HCT116 (cell line): ENCODE data around the gene SMIM41. TPM values are rescaled to one million over a fixed set of nuclear protein-coding genes. Genes with fewer than 3 reads are reported as not detected.

ENCODE experiments used
- ATAC-seq: fragments of 200-7000 bp; cut with Tn5 transposase; 2 replicates; pipeline ENCODE4 v1.9.1; 2020; ENCODE audit warnings: mild to moderate bottlenecking, moderate library complexity
- BruUV-seq: library from RNA; stranded (reverse); fragments of 400-500 nt; replicated peaks from 2 replicates; lab custom pipeline; 2021; lab: Mats Ljungman, UMichigan
- CTCF ChIA-PET: fragments of 300-600 bp; sonication (Branson Sonifier 250); formaldehyde crosslinking; loops from one replicate; lab custom pipeline; 2021; ENCODE audit warnings: antibody characterized with exemption; lab: Charles Lee
- POLR2A ChIA-PET: fragments of 300-600, 350-600 bp; sonication (Branson Sonifier 250); formaldehyde crosslinking; loops from one replicate; lab custom pipeline; 2021; ENCODE audit warnings: antibody characterized with exemption; lab: Charles Lee
- RAD21 ChIA-PET, 2 experiments: fragments of 300-600 bp; sonication (Branson Sonifier 250); formaldehyde crosslinking; loops; one replicate each; lab custom pipeline; 2023; ENCODE audit warnings: low total read pairs in 2 of 2; ENCODE audit not compliant: uncharacterized antibody in 2 of 2, unreplicated experiment in 2 of 2, low non-redundant PET in 1 of 2; lab: Charles Lee
- DNase-seq: peaks from one replicate; pipeline ENCODE4 v3.0.0-alpha.2; 2010; ENCODE audit warnings: low read depth, low spot score
- H2AFZ ChIP-seq: fragments of 200-600 bp; shearing (Covaris generic), sonication (generic); 2 replicates; pipeline ENCODE4 v1.6.1; 2017; ENCODE audit warnings: low read depth, mixed run types, mixed read lengths, antibody characterized with exemption, low read length; ENCODE audit not compliant: poor library complexity, severe bottlenecking
- H3K27ac ChIP-seq: 2 replicates; pipeline ENCODE4 v1.5.1; 2012; ENCODE audit warnings: low read depth, low read length
- H3K27me3 ChIP-seq: fragments of 200-600 bp; sonication (generic); 2 replicates; pipeline ENCODE4 v1.6.1; 2016; ENCODE audit warnings: mixed run types, low read length, mixed read lengths; ENCODE audit not compliant: insufficient read depth
- H3K36me3 ChIP-seq, 2 experiments: fragments of 200-500 bp in 1 of 2; fragments of 200-600 bp in 1 of 2; sonication (Bioruptor generic) in 1 of 2; sonication (generic) in 1 of 2; 2 replicates each; pipeline versions ENCODE4 v1.5.1 to v1.6.1; 2014 to 2016; ENCODE audit warnings: low read length in 2 of 2, inconsistent platforms in 1 of 2, mixed read lengths in 1 of 2, mixed run types in 1 of 2; ENCODE audit not compliant: insufficient read depth in 2 of 2, control insufficient read depth in 1 of 2
- H3K4me1 ChIP-seq, 2 experiments: fragments of 200-600 bp in 1 of 2; sonication (generic) in 1 of 2; 2 replicates each; pipeline versions ENCODE4 v1.5.1 to v1.6.1; 2012 to 2017; ENCODE audit warnings: low read length in 2 of 2, inconsistent platforms in 1 of 2, mild to moderate bottlenecking in 1 of 2, mixed read lengths in 1 of 2, mixed run types in 1 of 2, moderate library complexity in 1 of 2; ENCODE audit not compliant: insufficient read depth in 2 of 2, control insufficient read depth in 1 of 2
- H3K4me2 ChIP-seq: fragments of 200-600 bp; sonication (generic); 2 replicates; pipeline ENCODE4 v1.6.1; 2017; ENCODE audit warnings: mixed run types, low read length, mixed read lengths
- H3K4me3 ChIP-seq, 2 experiments: fragments of 200-600 bp in 1 of 2; sonication (generic) in 1 of 2; replicated peaks in 1 of 2; 2 replicates each; pipeline ENCODE4 v1.5.1; 2011 to 2016; ENCODE audit warnings: low read length in 2 of 2, control low read depth in 1 of 2, low read depth in 1 of 2, mild to moderate bottlenecking in 1 of 2, mixed read lengths in 1 of 2, mixed run types in 1 of 2
- H3K79me2 ChIP-seq: fragments of 200-600 bp; sonication (generic); 2 replicates; pipeline ENCODE4 v1.6.1; 2017; ENCODE audit warnings: mild to moderate bottlenecking, mixed run types, low read length, moderate library complexity, mixed read lengths; ENCODE audit not compliant: insufficient read depth
- H3K9ac ChIP-seq: fragments of 200-600 bp; sonication (generic); 2 replicates; pipeline ENCODE4 v1.6.1; 2016; ENCODE audit warnings: low read length, mixed read lengths
- H3K9me2 ChIP-seq: fragments of 200-600 bp; sonication (generic), shearing (Covaris generic); 2 replicates; pipeline ENCODE4 v1.6.1; 2017; ENCODE audit warnings: mixed run types, mild to moderate bottlenecking, moderate library complexity; ENCODE audit not compliant: insufficient read depth
- H3K9me3 ChIP-seq, 2 experiments: fragments of 200-500 bp in 1 of 2; fragments of 200-600 bp in 1 of 2; sonication (Bioruptor generic) in 1 of 2; sonication (generic) in 1 of 2; 2 replicates each; pipeline ENCODE4 v1.6.1; 2014 to 2017; ENCODE audit warnings: low read length in 2 of 2, mixed read lengths in 2 of 2, inconsistent platforms in 1 of 2, low read depth in 1 of 2, mild to moderate bottlenecking in 1 of 2, mixed run types in 1 of 2, moderate library complexity in 1 of 2; ENCODE audit not compliant: control insufficient read depth in 1 of 2, insufficient read depth in 1 of 2
- H4K20me1 ChIP-seq: fragments of 200-600 bp; sonication (generic), shearing (Covaris generic); 2 replicates; pipeline ENCODE4 v1.6.1; 2017; ENCODE audit warnings: mixed run types, mild to moderate bottlenecking, moderate library complexity; ENCODE audit not compliant: insufficient read depth
- CBX3 ChIP-seq: IDR thresholded peaks from 2 replicates; pipeline ENCODE4 v1.6.1; 2012; ENCODE audit warnings: low read depth
- CEBPB ChIP-seq: IDR thresholded peaks from 2 replicates; pipeline ENCODE4 v1.6.1; 2012; ENCODE audit warnings: low read depth
- EGR1 ChIP-seq: IDR thresholded peaks from 2 replicates; pipeline ENCODE4 v1.6.1; 2012; ENCODE audit warnings: low read depth
- EZH2phosphoT487 ChIP-seq: fragments of 200-600 bp; IDR thresholded peaks from 2 replicates; pipeline ENCODE4 v1.6.1; 2018; ENCODE audit warnings: antibody characterized with exemption, borderline replicate concordance
- TCF7L2 ChIP-seq: IDR thresholded peaks from 2 replicates; pipeline ENCODE4 v1.7.0; 2011; ENCODE audit warnings: borderline replicate concordance, inconsistent platforms; ENCODE audit not compliant: insufficient read depth, insufficient read length; ENCODE audit errors: extremely low read depth
- intact Hi-C: fragments of 100-400 bp; cut with micrococcal nuclease; formaldehyde crosslinking; loops from 2 replicates; pipeline ENCODE4 v1.10.0; 2022
- total RNA-seq: library from RNA; stranded (reverse); gene quantifications from one replicate; pipeline ENCODE4 v1.2.1, GENCODE V29; 2021; ENCODE audit not compliant: unreplicated experiment
- TF ChIP-seq, protein P1 (sequence below): IDR thresholded peaks from 2 replicates; pipeline ENCODE4 v1.6.1; 2011; ENCODE audit warnings: mild to moderate bottlenecking, low read length, moderate library complexity; ENCODE audit not compliant: insufficient replicate concordance; ENCODE audit errors: extremely low read depth
- TF ChIP-seq, protein P2 (sequence below): IDR thresholded peaks from 2 replicates; pipeline ENCODE4 v1.6.1; 2012; ENCODE audit warnings: low read depth
- TF ChIP-seq, protein P3 (sequence below), 3 experiments: fragments of 200-600 bp in 1 of 3; sonication (generic) in 1 of 3; IDR thresholded peaks in 2 of 3; conservative IDR thresholded peaks in 1 of 3; 2 replicates each; pipeline ENCODE4 v1.5.1; 2012 to 2017; ENCODE audit warnings: low read depth in 2 of 3, low read length in 2 of 3, antibody characterized with exemption in 1 of 3, borderline replicate concordance in 1 of 3, control low read depth in 1 of 3, mild to moderate bottlenecking in 1 of 3, mixed read lengths in 1 of 3, mixed run types in 1 of 3, moderate library complexity in 1 of 3; ENCODE audit not compliant: insufficient read depth in 1 of 3

SMIM41 gene
- total RNA-seq, 1 experiment from 2014 or later = not detected

DNA sequence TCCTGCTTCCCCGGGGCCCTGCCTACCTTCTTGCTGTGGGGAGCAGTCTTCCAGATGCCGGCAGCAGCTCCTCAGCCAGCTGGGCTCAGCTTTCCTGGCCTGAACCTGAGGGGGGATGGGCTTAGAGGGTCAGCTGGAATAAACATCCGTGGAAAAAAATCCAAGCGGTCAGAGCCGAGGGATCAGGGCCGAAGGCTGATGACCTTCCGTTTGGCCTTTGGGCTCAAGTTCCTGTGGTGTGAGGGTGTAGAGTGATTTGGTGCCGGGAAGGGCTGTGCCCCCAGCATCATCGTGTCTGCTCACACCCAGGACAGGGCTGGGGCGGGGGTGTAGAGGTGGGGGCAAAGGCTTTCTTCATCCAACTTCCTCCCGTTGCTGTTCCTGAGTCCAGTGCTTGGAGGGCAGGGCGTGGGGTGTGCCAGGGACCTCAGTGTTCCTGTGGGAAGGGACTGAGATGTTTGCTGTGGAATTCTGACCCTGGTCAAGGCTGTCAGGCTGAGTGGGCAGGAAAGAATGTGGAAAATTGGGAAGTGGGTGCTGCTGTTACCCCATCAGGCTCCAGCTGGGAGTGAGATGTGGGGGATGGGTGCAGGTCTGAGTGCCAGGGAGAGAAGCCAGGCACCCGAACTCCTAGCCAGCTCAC lies 2.6 kb downstream of the SMIM41 start:
- H3K4me2 ChIP-seq = no peak overlapping the region

More for the DNA sequence above, 2.6 kb downstream of the SMIM41 start:
- H3K79me2 ChIP-seq = no peaks in the 10 kb centered on the region
- no peak overlapping the region for H3K9ac ChIP-seq
- H3K9me2 ChIP-seq = no peaks in the 10 kb centered on the region
- BruUV-seq = no TSS peak
- TF ChIP-seq, protein P1, sequence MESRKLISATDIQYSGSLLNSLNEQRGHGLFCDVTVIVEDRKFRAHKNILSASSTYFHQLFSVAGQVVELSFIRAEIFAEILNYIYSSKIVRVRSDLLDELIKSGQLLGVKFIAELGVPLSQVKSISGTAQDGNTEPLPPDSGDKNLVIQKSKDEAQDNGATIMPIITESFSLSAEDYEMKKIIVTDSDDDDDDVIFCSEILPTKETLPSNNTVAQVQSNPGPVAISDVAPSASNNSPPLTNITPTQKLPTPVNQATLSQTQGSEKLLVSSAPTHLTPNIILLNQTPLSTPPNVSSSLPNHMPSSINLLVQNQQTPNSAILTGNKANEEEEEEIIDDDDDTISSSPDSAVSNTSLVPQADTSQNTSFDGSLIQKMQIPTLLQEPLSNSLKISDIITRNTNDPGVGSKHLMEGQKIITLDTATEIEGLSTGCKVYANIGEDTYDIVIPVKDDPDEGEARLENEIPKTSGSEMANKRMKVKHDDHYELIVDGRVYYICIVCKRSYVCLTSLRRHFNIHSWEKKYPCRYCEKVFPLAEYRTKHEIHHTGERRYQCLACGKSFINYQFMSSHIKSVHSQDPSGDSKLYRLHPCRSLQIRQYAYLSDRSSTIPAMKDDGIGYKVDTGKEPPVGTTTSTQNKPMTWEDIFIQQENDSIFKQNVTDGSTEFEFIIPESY = no peak
- TF ChIP-seq, protein P2, sequence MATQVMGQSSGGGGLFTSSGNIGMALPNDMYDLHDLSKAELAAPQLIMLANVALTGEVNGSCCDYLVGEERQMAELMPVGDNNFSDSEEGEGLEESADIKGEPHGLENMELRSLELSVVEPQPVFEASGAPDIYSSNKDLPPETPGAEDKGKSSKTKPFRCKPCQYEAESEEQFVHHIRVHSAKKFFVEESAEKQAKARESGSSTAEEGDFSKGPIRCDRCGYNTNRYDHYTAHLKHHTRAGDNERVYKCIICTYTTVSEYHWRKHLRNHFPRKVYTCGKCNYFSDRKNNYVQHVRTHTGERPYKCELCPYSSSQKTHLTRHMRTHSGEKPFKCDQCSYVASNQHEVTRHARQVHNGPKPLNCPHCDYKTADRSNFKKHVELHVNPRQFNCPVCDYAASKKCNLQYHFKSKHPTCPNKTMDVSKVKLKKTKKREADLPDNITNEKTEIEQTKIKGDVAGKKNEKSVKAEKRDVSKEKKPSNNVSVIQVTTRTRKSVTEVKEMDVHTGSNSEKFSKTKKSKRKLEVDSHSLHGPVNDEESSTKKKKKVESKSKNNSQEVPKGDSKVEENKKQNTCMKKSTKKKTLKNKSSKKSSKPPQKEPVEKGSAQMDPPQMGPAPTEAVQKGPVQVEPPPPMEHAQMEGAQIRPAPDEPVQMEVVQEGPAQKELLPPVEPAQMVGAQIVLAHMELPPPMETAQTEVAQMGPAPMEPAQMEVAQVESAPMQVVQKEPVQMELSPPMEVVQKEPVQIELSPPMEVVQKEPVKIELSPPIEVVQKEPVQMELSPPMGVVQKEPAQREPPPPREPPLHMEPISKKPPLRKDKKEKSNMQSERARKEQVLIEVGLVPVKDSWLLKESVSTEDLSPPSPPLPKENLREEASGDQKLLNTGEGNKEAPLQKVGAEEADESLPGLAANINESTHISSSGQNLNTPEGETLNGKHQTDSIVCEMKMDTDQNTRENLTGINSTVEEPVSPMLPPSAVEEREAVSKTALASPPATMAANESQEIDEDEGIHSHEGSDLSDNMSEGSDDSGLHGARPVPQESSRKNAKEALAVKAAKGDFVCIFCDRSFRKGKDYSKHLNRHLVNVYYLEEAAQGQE = no peak
- TF ChIP-seq EZH2phosphoT487 (no peak), EGR1 (no peak), CBX3 (no peak), CEBPB (no peak), TCF7L2 (no peak)
- TF ChIP-seq, protein P3, sequence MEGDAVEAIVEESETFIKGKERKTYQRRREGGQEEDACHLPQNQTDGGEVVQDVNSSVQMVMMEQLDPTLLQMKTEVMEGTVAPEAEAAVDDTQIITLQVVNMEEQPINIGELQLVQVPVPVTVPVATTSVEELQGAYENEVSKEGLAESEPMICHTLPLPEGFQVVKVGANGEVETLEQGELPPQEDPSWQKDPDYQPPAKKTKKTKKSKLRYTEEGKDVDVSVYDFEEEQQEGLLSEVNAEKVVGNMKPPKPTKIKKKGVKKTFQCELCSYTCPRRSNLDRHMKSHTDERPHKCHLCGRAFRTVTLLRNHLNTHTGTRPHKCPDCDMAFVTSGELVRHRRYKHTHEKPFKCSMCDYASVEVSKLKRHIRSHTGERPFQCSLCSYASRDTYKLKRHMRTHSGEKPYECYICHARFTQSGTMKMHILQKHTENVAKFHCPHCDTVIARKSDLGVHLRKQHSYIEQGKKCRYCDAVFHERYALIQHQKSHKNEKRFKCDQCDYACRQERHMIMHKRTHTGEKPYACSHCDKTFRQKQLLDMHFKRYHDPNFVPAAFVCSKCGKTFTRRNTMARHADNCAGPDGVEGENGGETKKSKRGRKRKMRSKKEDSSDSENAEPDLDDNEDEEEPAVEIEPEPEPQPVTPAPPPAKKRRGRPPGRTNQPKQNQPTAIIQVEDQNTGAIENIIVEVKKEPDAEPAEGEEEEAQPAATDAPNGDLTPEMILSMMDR (IDR thresholded peaks at IDR 0.05 in 2 of 3, conservative IDR thresholded peaks at IDR 0.05 in 1 of 3; ENCODE audit: borderline replicate concordance in 1 of 3, insufficient read depth in 1 of 3, low read depth in 2 of 3, low read length in 2 of 3) = no peak
- no peak overlapping the region for H3K4me3 ChIP-seq
- peaks cover 1 to 10% of the 10 kb centered on the region in 2 experiments; a peak in 3 of 4 replicates for H3K36me3 ChIP-seq
- H2AFZ ChIP-seq = no peak overlapping the region
- H3K27me3 ChIP-seq = no peaks in the 10 kb centered on the region; the same call in 1 of the 2 replicates
- no peak overlapping the region for H3K27ac ChIP-seq
- POLR2A ChIA-PET = interaction anchor here (1.2 kb wide), 1 partner anchor 57 kb away, joined by 3 read pairs; no protein-coding TSS in a partner anchor
- no peaks in the 10 kb centered on the region for H4K20me1 ChIP-seq
- no peaks in the 10 kb centered on the region for H3K9me3 ChIP-seq
- peaks cover 0 to 5% of the 10 kb centered on the region in 2 experiments; a peak in 1 of 4 replicates for H3K4me1 ChIP-seq
- RAD21 ChIA-PET = interaction anchor here (1.7 to 1.9 kb wide), 2 partner anchors 57 kb away, joined by 9 to 12 read pairs; no protein-coding TSS in a partner anchor
- ATAC-seq = no peak
- intact Hi-C loops = no loop called here
- no peak for DNase-seq
- CTCF ChIA-PET = interaction anchor here (0.8 to 8.9 kb wide), 5 partner anchors 13 to 77 kb away, joined by 3 to 123 read pairs (median 5); no protein-coding TSS in a partner anchor
